GM12878 (cell line): ENCODE results near the gene SEMA4G. TPM values are rescaled to one million over a fixed set of nuclear protein-coding genes. Genes with fewer than 3 reads are reported as not detected.

Source experiments
- ATAC-seq: fragments of 200-7000 bp; cut with Tn5 transposase; 3 replicates; pipeline ENCODE4 v1.9.1; 2020; ENCODE audit warnings: mild to moderate bottlenecking, moderate library complexity
- BruUV-seq: library from RNA; stranded (reverse); fragments of 400-500 nt; replicated peaks from 2 replicates; lab custom pipeline; 2021; lab: Mats Ljungman, UMichigan
- CTCF ChIA-PET: fragments of 300-600 bp; sonication (Branson Sonifier 250); formaldehyde crosslinking; extraction: SDS; loops from one replicate; lab custom pipeline; 2021; ENCODE audit warnings: inconsistent platforms; lab: Yijun Ruan, JAX
- POLR2A ChIA-PET: fragments of 350-600 bp; formaldehyde crosslinking; extraction: SDS; loops from one replicate; lab custom pipeline; 2021; ENCODE audit warnings: inconsistent platforms; lab: Charles Lee
- RAD21 ChIA-PET: fragments of 300-600 bp; sonication (Branson Sonifier 250); formaldehyde crosslinking; loops from one replicate; lab custom pipeline; 2023; ENCODE audit warnings: antibody characterized with exemption; ENCODE audit not compliant: unreplicated experiment; lab: Charles Lee
- SMC1A ChIA-PET: fragments of 300-600 bp; sonication (Branson Sonifier 250); formaldehyde crosslinking; loops from one replicate; lab custom pipeline; 2023; ENCODE audit not compliant: unreplicated experiment, uncharacterized antibody; lab: Charles Lee
- DNase-seq: peaks from one replicate; pipeline ENCODE4 v3.0.0-alpha.2; 2011; ENCODE audit warnings: low read depth, low spot score
- FAIRE-seq: peaks from 3 replicates; lab custom pipeline; 2011; peaks lifted over from hg19 to GRCh38; lab: Jason Lieb, UNC
- H2AFZ ChIP-seq: 2 replicates; pipeline ENCODE4 v1.6.0; 2011; ENCODE audit warnings: low read depth, low read length, control low read depth; ENCODE audit not compliant: control insufficient read depth
- H3K27ac ChIP-seq: 2 replicates; pipeline ENCODE4 v1.5.1; 2011; ENCODE audit warnings: control low read depth; ENCODE audit not compliant: control insufficient read depth, insufficient read depth
- H3K27me3 ChIP-seq, 2 experiments: replicated peaks in 1 of 2; 2 replicates each; pipeline versions ENCODE4 v1.6.0 to v1.6.1; 2011; ENCODE audit warnings: low read length in 1 of 2; ENCODE audit not compliant: control insufficient read depth in 2 of 2, insufficient read depth in 2 of 2
- H3K36me3 ChIP-seq, 2 experiments: 2 replicates each; pipeline ENCODE4 v1.5.1; 2011; ENCODE audit warnings: low read length in 1 of 2; ENCODE audit not compliant: control insufficient read depth in 2 of 2, insufficient read depth in 2 of 2
- H3K4me1 ChIP-seq: 2 replicates; pipeline ENCODE4 v1.6.1; 2011; ENCODE audit warnings: mild to moderate bottlenecking, low read length, moderate library complexity, mixed read lengths; ENCODE audit not compliant: control insufficient read depth, insufficient read depth
- H3K4me2 ChIP-seq: 2 replicates; pipeline ENCODE4 v1.6.0; 2011; ENCODE audit warnings: control low read depth; ENCODE audit not compliant: control insufficient read depth, insufficient read depth
- H3K4me3 ChIP-seq: fragments of 200-600 bp; sonication (generic); 2 replicates; pipeline ENCODE4 v1.5.1; 2016
- H3K79me2 ChIP-seq: 2 replicates; pipeline ENCODE4 v1.6.0; 2011; ENCODE audit warnings: low read length; ENCODE audit not compliant: control insufficient read depth, insufficient read depth
- H3K9ac ChIP-seq: 2 replicates; pipeline ENCODE4 v1.8.0; 2011; ENCODE audit warnings: low read length, control low read depth, mixed read lengths; ENCODE audit not compliant: control insufficient read depth, insufficient read depth
- H3K9me3 ChIP-seq: replicated peaks from 3 replicates; pipeline ENCODE4 v1.5.1; 2011; ENCODE audit warnings: mild to moderate bottlenecking, low read length; ENCODE audit not compliant: control insufficient read depth, insufficient read depth
- H4K20me1 ChIP-seq: 2 replicates; pipeline ENCODE4 v1.6.0; 2011; ENCODE audit not compliant: control insufficient read depth, insufficient read depth
- ATF3 ChIP-seq: IDR thresholded peaks from 2 replicates; pipeline ENCODE4 v1.6.1; 2011; ENCODE audit warnings: low read depth, mild to moderate bottlenecking, low read length, moderate library complexity, borderline replicate concordance; ENCODE audit errors: extremely low read depth
- BCL3 ChIP-seq: IDR thresholded peaks from 2 replicates; pipeline ENCODE4 v1.6.1; 2011; ENCODE audit warnings: borderline replicate concordance, low read depth, mild to moderate bottlenecking, moderate library complexity, low read length; ENCODE audit not compliant: insufficient read depth, poor library complexity, severe bottlenecking
- E2F8 ChIP-seq: fragments of 450-650 bp; IDR thresholded peaks from 2 replicates; pipeline ENCODE4 v1.6.1; 2018; ENCODE audit warnings: mild to moderate bottlenecking, low read depth, moderate library complexity; ENCODE audit not compliant: partially characterized antibody
- GABPA ChIP-seq: IDR thresholded peaks from 2 replicates; pipeline ENCODE4 v1.6.1; 2014; ENCODE audit warnings: antibody characterized with exemption, low read depth, mild to moderate bottlenecking, inconsistent platforms
- HDGF ChIP-seq: fragments of 450-650 bp; IDR thresholded peaks from 2 replicates; pipeline ENCODE4 v1.6.1; 2016; ENCODE audit warnings: antibody characterized with exemption
- JUNB ChIP-seq: IDR thresholded peaks from 2 replicates; pipeline ENCODE4 v1.6.1; 2016; ENCODE audit warnings: antibody characterized with exemption, mild to moderate bottlenecking
- KLF5 ChIP-seq: fragments of 450-650 bp; IDR thresholded peaks from 2 replicates; pipeline ENCODE4 v1.6.1; 2014; ENCODE audit warnings: mild to moderate bottlenecking; ENCODE audit not compliant: partially characterized antibody
- MLLT1 ChIP-seq: fragments of 450-650 bp; IDR thresholded peaks from 2 replicates; pipeline ENCODE4 v1.6.1; 2016; ENCODE audit warnings: mild to moderate bottlenecking
- MTA2 ChIP-seq: fragments of 450-650 bp; IDR thresholded peaks from 2 replicates; pipeline ENCODE4 v1.6.1; 2016; ENCODE audit warnings: low read depth, mild to moderate bottlenecking, moderate library complexity
- NBN ChIP-seq: fragments of 450-650 bp; IDR thresholded peaks from 2 replicates; pipeline ENCODE4 v1.6.1; 2016
- NFIC ChIP-seq: IDR thresholded peaks from 2 replicates; pipeline ENCODE4 v1.6.1; 2012; ENCODE audit warnings: low read depth, mild to moderate bottlenecking, inconsistent platforms, low read length, moderate library complexity
- NR2C2 ChIP-seq: IDR thresholded peaks from 2 replicates; pipeline ENCODE4 v1.6.1; 2011; ENCODE audit warnings: borderline replicate concordance, low read depth; ENCODE audit not compliant: control insufficient read depth, insufficient read length
- POLR2A ChIP-seq: IDR thresholded peaks from 2 replicates; pipeline ENCODE4 v1.6.1; 2011; ENCODE audit warnings: low read depth, mild to moderate bottlenecking, low read length
- RELB ChIP-seq: fragments of 450-650 bp; IDR thresholded peaks from 2 replicates; pipeline ENCODE4 v1.6.1; 2017; ENCODE audit warnings: low read depth, mild to moderate bottlenecking, moderate library complexity
- SIN3A ChIP-seq: IDR thresholded peaks from 2 replicates; pipeline ENCODE4 v1.6.1; 2012; ENCODE audit warnings: low read depth, low read length, improper control_type of control experiment
- SRF ChIP-seq, 2 experiments: IDR thresholded peaks; 2 replicates each; pipeline ENCODE4 v1.6.1; 2011; ENCODE audit warnings: low read depth in 2 of 2, low read length in 2 of 2, mild to moderate bottlenecking in 1 of 2, moderate library complexity in 1 of 2
- WGBS: methylation state at CpG from one replicate; pipeline ENCODE4 v1.1.6; 2016; ENCODE audit warnings: low lambda C conversion rate; ENCODE audit not compliant: insufficient replicate concordance, insufficient coverage; ENCODE audit errors: missing lambda C conversion rate; 5-methylcytosine and 5-hydroxymethylcytosine counted together
- in situ Hi-C: fragments of 300-500 bp; cut with MboI; formaldehyde crosslinking; loops from 9 replicates; pipeline ENCODE4 v1.14.3; 2018; ENCODE audit warnings: mixed read lengths
- intact Hi-C: fragments of 100-400 bp; cut with micrococcal nuclease; formaldehyde crosslinking; loops from one replicate; pipeline ENCODE4 v1.14.2; 2022; ENCODE audit not compliant: unreplicated experiment
- polyA plus RNA-seq, 11 experiments: library from polyadenylated mRNA; depleted of rRNA in 4 of 11; unstranded in 6 of 11; stranded (reverse) in 5 of 11; fragments of >200 nt; fragmentation: Nextera tagmentation in 4 of 11; fragmentation: Illumina TruSeq in 1 of 11; extraction: Ambion mirVana in 4 of 11; extraction: Trizol in 1 of 11; gene quantifications; 1 replicate in 1 of 11; 2 replicates in 10 of 11; pipeline versions ENCODE4 v1.2.1 to v1.2.3, GENCODE V29; 2011 to 2016; ENCODE audit warnings: inconsistent platforms in 2 of 11, missing spikeins in 2 of 11, low read depth in 1 of 11
- total RNA-seq, 4 experiments: library from RNA; depleted of rRNA in 3 of 4; stranded (reverse); fragments of >200 nt in 3 of 4; fragmentation: Illumina TruSeq in 1 of 4; extraction: Trizol in 1 of 4; gene quantifications; 2 replicates each; pipeline versions ENCODE4 v1.2.1 to v1.2.3, GENCODE V29; 2013 to 2021

Gene SEMA4G
- total and polyA plus RNA-seq, 10 of the 15 experiments (the other 5 are each of a cell fraction or from before 2014, with no cell fraction given), result 0.09 to 2.3 (median 0.44) TPM; not detected in 4

- in situ Hi-C loops, result no loop called here
- peak overlapping the region; percentile 86 for H3K9ac ChIP-seq
- RAD21 ChIA-PET, result interaction anchor here (0.6 to 0.9 kb wide), 2 partner anchors 11 to 26 kb away, joined by 4 to 6 read pairs; no protein-coding TSS in a partner anchor
- ATAC-seq, result peak; percentile 15
- peak overlapping the region; percentile 99 for H2AFZ ChIP-seq
- POLR2A ChIA-PET, result interaction anchor here (2.8 kb wide), 1 partner anchor 10 kb away, joined by 23 read pairs; the partner anchor contains the start of gene LZTS2
- H3K27ac ChIP-seq, result peak overlapping the region; percentile 71
- peaks cover 9 to 14% of the 10 kb centered on the region in 2 experiments; a peak in 3 of 4 replicates for H3K36me3 ChIP-seq
- no peak for TF ChIP-seq ATF3
- peak; percentile 81; the same call in 1 of the 2 replicates for TF ChIP-seq GABPA
- TF ChIP-seq NBN, result no peak
- 0 out of 2 replicates have a peak, but pooled peaks have one; percentile 50 for TF ChIP-seq RELB
- TF ChIP-seq SRF (IDR thresholded peaks at IDR 0.05; ENCODE audit: low read depth in 2 of 2, low read length in 2 of 2), result no peak
- no peak for TF ChIP-seq NFIC
- peak; percentile 23; the same call in 1 of the 2 replicates for TF ChIP-seq HDGF
- TF ChIP-seq KLF5, result no peak
- TF ChIP-seq MTA2, result peak; percentile 51
- peak; percentile 7 for TF ChIP-seq E2F8
- no peak for TF ChIP-seq BCL3
- 0 out of 2 replicates have a peak, but pooled peaks have one; percentile 26 for TF ChIP-seq MLLT1
- TF ChIP-seq JUNB, result no peak
- peak; percentile 40; the same call in 1 of the 2 replicates for TF ChIP-seq SIN3A
- TF ChIP-seq NR2C2, result peak; percentile 7
- TF ChIP-seq POLR2A, result no peak
- H3K4me2 ChIP-seq, result peak overlapping the region; percentile 100
- BruUV-seq, result no TSS peak
- H3K4me1 ChIP-seq, result peaks cover 16% of the 10 kb centered on the region
- no peak for DNase-seq
- FAIRE-seq, result no peak
- no peaks in the 10 kb centered on the region for H3K27me3 ChIP-seq
- H3K4me3 ChIP-seq, result peak overlapping the region; percentile 98
- SMC1A ChIA-PET, result interaction anchor here (1.5 kb wide), 1 partner anchor 9 kb away, joined by 4 read pairs; no protein-coding TSS in a partner anchor
- no peaks in the 10 kb centered on the region for H3K9me3 ChIP-seq
- CTCF ChIA-PET, result interaction anchor here (0.7 to 5.5 kb wide), 4 partner anchors 9 to 80 kb away, joined by 3 to 42 read pairs (median 9); no protein-coding TSS in a partner anchor
- H3K79me2 ChIP-seq, result peaks cover 37% of the 10 kb centered on the region
- WGBS, result 3% methylated on average over 15 of the region's 15 CpGs
- intact Hi-C loops, result no loop called here
- no peaks in the 10 kb centered on the region for H4K20me1 ChIP-seq
Observed at GRCh38 chr10:100987685-100988049, 18.4 kb downstream of the SEMA4G start.
